HG02571 (cell line): ENCODE data around the gene NDUFA9.
A peak's percentile ranks its signal among the peaks of the same experiment; 100 is the strongest.

Experiments used
- ATAC-seq: cut with Tn5 transposase; IDR thresholded peaks from one replicate; pipeline ENCODE4 v1.9.1; 2021; ENCODE audit warnings: mild to moderate bottlenecking, moderate library complexity; ENCODE audit not compliant: unreplicated experiment

Gene NDUFA9

GRCh38 chr12:4648501-4649357 lies at the start of gene NDUFA9, which contains the start of gene AKAP3:
TSS of gene NDUFA9 (plus strand) at chr12:4649114. CDS start at chr12:4649127, 13 bp downstream.
TSS of gene AKAP3 (minus strand) at chr12:4649051. CDS start at chr12:4638196, 10,855 bp downstream.
- peak; percentile 81 for ATAC-seq

- ATAC-seq: no peak
These were observed 45.5 kb upstream of the NDUFA9 start for GRCh38 chr12:4603421-4603820.

GRCh38 chr12:4603946-4604345 lies 45.0 kb upstream of the NDUFA9 start:
- ATAC-seq: no peak

- peak; percentile 88 for ATAC-seq
These were observed 44.2 kb upstream of the NDUFA9 start for GRCh38 chr12:4604684-4605193.

- no peak for ATAC-seq
These were observed 41.9 kb upstream of the NDUFA9 start for GRCh38 chr12:4607056-4607455.

- ATAC-seq: no peak
These were observed 39.8 kb upstream of the NDUFA9 start for GRCh38 chr12:4609071-4609470.

- no peak for ATAC-seq
These were observed 38.4 kb upstream of the NDUFA9 start for GRCh38 chr12:4610481-4610880.

GRCh38 chr12:4615667-4616066 lies 33.2 kb upstream of the NDUFA9 start:
- ATAC-seq: no peak

GRCh38 chr12:4621511-4621910 lies 27.4 kb upstream of the NDUFA9 start:
- no peak for ATAC-seq

- ATAC-seq: no peak
These were observed 22.4 kb upstream of the NDUFA9 start for GRCh38 chr12:4626543-4626942.

- ATAC-seq: no peak
These were observed 20.5 kb upstream of the NDUFA9 start for GRCh38 chr12:4628406-4628805.

GRCh38 chr12:4630262-4630661 lies 18.7 kb upstream of the NDUFA9 start:
- ATAC-seq: no peak

- ATAC-seq: no peak
These were observed 5.2 kb upstream of the NDUFA9 start for GRCh38 chr12:4643747-4644146.

GRCh38 chr12:4645023-4645422 lies 3.9 kb upstream of the NDUFA9 start:
- no peak for ATAC-seq

- peak; percentile 21 for ATAC-seq
These were observed 812 bp upstream of the NDUFA9 start for GRCh38 chr12:4648104-4648500.

- ATAC-seq: no peak
These were observed 396 bp downstream of the NDUFA9 start for GRCh38 chr12:4649358-4649661.

GRCh38 chr12:4653257-4653656 lies 4.3 kb downstream of the NDUFA9 start:
- ATAC-seq: no peak

- no peak for ATAC-seq
These were observed 4.8 kb downstream of the NDUFA9 start for GRCh38 chr12:4653691-4654090.

GRCh38 chr12:4663971-4664505 lies 15.1 kb downstream of the NDUFA9 start:
- no peak for ATAC-seq

- no peak for ATAC-seq
These were observed 16.3 kb downstream of the NDUFA9 start for GRCh38 chr12:4665236-4665635.

- ATAC-seq: no peak
These were observed 30.8 kb downstream of the NDUFA9 start for GRCh38 chr12:4679711-4680110.

GRCh38 chr12:4681732-4682131 lies 32.8 kb downstream of the NDUFA9 start:
- ATAC-seq: no peak
